BE2C (cell line): ENCODE data around the gene KRT71.

ENCODE experiments used
- DNase-seq: peaks from one replicate; pipeline ENCODE4 v3.0.0-alpha.2; 2020
- H3K27me3 ChIP-seq: fragments of 250-450 bp; sonication (Bioruptor Pico); 2 replicates; pipeline ENCODE4 v1.5.1; 2020; ENCODE audit warnings: mild to moderate bottlenecking
- H3K36me3 ChIP-seq: fragments of 250-450 bp; sonication (Bioruptor Pico); 2 replicates; pipeline ENCODE4 v1.5.1; 2020; ENCODE audit warnings: mild to moderate bottlenecking
- H3K4me1 ChIP-seq: fragments of 250-450 bp; sonication (Bioruptor Pico); 2 replicates; pipeline ENCODE4 v1.5.1; 2020
- H3K4me3 ChIP-seq: 2 replicates; pipeline ENCODE4 v1.5.1; 2011; ENCODE audit warnings: low read depth, low read length
- H3K9me3 ChIP-seq: fragments of 250-450 bp; sonication (Bioruptor Pico); 2 replicates; pipeline ENCODE4 v1.5.1; 2020
- TF ChIP-seq, protein P1 (sequence below): IDR thresholded peaks from 2 replicates; pipeline ENCODE4 v1.5.1; 2012; ENCODE audit warnings: mild to moderate bottlenecking, low read depth, low read length

KRT71 gene

DNA sequence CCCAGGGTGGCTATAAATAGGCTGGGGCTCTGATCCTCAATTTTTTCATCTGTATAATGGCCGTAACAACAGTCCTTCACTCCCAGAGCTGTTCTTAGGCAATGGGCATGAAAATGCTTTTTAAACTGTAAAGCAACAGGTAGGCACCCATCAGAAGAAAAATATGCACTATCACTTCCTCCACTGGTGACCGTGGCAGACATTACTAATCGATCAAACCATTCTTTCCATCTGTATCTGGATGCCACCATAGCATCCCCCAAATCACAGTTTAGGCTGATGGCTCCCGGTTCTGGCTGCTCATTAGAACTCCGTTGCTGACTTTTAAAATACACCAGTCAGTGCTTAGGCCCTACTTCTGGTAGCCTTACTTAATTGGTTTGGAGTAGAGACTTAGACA is 11.2 kb downstream of the KRT71 start:
- H3K36me3 ChIP-seq: no peaks in the 10 kb centered on the region
- no peaks in the 10 kb centered on the region; the same call in 1 of the 2 replicates for H3K27me3 ChIP-seq
- H3K9me3 ChIP-seq: no peaks in the 10 kb centered on the region
- H3K4me3 ChIP-seq: no peak overlapping the region
- TF ChIP-seq, protein P1, sequence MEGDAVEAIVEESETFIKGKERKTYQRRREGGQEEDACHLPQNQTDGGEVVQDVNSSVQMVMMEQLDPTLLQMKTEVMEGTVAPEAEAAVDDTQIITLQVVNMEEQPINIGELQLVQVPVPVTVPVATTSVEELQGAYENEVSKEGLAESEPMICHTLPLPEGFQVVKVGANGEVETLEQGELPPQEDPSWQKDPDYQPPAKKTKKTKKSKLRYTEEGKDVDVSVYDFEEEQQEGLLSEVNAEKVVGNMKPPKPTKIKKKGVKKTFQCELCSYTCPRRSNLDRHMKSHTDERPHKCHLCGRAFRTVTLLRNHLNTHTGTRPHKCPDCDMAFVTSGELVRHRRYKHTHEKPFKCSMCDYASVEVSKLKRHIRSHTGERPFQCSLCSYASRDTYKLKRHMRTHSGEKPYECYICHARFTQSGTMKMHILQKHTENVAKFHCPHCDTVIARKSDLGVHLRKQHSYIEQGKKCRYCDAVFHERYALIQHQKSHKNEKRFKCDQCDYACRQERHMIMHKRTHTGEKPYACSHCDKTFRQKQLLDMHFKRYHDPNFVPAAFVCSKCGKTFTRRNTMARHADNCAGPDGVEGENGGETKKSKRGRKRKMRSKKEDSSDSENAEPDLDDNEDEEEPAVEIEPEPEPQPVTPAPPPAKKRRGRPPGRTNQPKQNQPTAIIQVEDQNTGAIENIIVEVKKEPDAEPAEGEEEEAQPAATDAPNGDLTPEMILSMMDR: no peak
- no peak for DNase-seq
- no peaks in the 10 kb centered on the region for H3K4me1 ChIP-seq

DNA sequence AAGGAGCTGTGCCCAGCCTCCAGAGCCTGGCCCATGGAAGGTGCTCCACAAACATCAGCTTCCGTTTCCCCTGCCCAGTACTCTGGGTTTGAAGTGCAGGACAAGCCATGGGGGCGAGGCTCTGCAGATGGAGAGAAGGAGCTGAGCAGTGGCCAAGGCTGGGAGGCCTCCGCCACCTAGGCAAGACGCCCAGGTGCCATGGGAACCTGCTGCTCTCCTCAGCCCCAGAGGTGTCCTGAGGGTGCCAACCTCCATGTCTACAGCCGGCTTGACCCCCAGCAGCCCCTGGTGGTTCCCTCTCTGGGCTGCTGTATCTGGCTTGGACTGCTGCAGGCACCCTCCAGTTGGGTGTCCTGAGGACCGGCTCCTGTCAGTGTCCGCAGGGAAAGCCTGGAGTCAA is 12.4 kb downstream of the KRT71 start:
- Histone ChIP-seq H3K4me1 (no peaks in the 10 kb centered on the region), H3K36me3 (no peaks in the 10 kb centered on the region), H3K27me3 (no peaks in the 10 kb centered on the region), H3K4me3 (no peak overlapping the region), H3K9me3 (no peaks in the 10 kb centered on the region)
- TF ChIP-seq, protein P1: no peak
- no peak for DNase-seq

DNA sequence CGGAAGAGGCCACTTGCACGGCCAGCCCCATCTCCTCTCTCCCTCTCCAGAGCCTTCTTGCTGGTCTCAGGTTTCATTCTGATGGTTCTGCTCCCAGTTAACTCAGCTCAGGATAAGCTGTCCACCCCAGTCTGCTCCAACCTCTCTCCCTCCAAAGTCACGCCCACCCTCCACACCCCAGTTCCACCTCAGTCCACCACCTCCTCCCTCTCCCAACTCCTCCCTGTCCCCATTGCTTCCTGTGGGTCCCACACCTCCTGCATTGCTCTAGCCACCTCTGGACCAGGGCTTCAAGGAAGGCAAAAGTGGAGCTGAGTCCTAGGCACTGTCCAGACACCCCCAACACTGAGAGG is 13.1 kb downstream of the KRT71 start:
- TF ChIP-seq, protein P1: no peak
- Histone ChIP-seq H3K4me3 (no peak overlapping the region), H3K27me3 (no peaks in the 10 kb centered on the region; the same call in 1 of the 2 replicates)

DNA sequence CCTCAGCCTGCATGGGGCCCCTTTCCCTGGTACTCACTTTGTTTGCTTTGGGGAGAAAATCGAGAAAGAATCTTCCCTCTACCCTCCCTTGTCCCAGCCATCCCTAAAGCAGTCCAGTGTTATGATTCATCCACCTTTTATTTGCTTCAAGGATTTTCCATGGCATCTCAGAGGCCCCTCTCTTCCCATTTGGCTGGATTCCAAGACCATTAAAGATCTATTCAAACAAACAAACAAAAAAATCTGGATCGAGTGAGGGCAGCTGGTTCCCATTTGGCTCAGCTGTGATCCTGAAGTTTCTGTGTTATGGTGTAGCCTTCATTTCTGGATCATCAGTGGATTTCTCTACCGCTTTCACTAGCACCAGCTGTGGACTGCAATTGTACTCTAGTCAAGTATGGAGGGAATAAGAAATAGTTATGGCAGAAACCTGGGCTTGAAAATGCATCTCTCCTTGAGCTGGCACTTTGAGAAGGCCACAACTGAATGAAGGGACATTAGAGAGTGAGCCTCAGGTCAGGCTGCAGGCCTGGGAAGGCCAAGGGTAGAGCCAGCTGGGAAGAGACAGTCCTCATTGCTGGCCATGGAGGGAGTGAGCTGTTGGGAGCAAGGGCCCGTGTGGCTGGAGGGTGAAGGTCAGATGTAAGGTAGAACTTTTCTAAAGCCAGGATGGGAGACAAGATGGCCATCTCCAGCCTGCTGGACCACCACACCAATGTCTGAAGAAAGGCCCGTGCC is 13.7 kb downstream of the KRT71 start:
- H3K27me3 ChIP-seq: no peaks in the 10 kb centered on the region; the same call in 1 of the 2 replicates
- no peak for DNase-seq
- no peak overlapping the region for H3K4me3 ChIP-seq
- TF ChIP-seq, protein P1: no peak
- H3K9me3 ChIP-seq: no peaks in the 10 kb centered on the region
- no peaks in the 10 kb centered on the region for H3K36me3 ChIP-seq
- no peaks in the 10 kb centered on the region for H3K4me1 ChIP-seq

More for the DNA sequence above, 13.1 kb downstream of the KRT71 start:
- H3K9me3 ChIP-seq: no peaks in the 10 kb centered on the region
- DNase-seq: no peak
- no peaks in the 10 kb centered on the region for H3K4me1 ChIP-seq
- no peaks in the 10 kb centered on the region for H3K36me3 ChIP-seq

DNA sequence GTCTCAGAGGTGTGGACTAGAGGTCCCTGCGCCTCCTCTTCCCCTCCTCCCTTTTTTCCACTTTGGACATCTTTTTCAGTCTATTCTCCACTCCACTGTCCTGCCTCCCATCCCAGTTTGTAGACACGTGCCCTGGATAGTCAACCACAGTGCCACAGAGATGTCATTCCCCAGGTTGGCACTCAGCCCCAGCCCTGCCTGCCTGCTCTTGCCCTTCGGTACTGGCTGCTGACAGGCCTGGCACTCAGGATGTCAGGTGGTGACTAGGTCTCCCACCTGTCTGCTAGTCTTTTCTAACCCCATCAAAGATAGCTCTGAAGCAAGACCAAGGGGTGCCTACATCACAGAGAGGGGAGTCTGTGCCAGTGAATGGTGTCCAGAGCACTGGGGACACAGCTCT is 15.8 kb downstream of the KRT71 start:
- Histone ChIP-seq H3K36me3 (no peaks in the 10 kb centered on the region), H3K27me3 (peaks cover 3% of the 10 kb centered on the region), H3K4me1 (no peaks in the 10 kb centered on the region), H3K4me3 (no peak overlapping the region), H3K9me3 (no peaks in the 10 kb centered on the region)
- TF ChIP-seq, protein P1: no peak
- no peak for DNase-seq

DNA sequence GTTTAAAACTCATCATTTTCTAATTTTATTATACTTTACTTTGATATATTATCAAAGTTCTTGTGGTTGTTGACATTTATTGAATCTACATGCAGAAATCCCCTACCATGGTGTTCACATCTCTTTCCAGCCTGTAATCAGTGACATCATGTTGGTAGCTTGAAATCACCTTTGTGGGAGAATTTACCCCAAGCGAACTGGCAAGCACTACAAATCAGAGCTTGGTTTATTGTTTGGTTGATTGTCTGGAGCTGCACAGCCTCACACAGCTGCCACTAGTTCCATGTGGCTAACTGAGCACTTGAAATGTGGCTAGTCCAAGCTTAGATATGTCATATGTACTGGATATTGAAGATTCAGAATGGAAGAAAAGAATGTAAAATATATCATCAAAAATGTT is 17.4 kb downstream of the KRT71 start:
- peaks cover 13% of the 10 kb centered on the region for H3K27me3 ChIP-seq
- no peaks in the 10 kb centered on the region for H3K4me1 ChIP-seq
- TF ChIP-seq, protein P1: no peak
- no peak for DNase-seq
- H3K36me3 ChIP-seq: no peaks in the 10 kb centered on the region
- no peak overlapping the region for H3K4me3 ChIP-seq
- no peaks in the 10 kb centered on the region for H3K9me3 ChIP-seq
